ENCODE results near the gene PPIP5K2.

DNA sequence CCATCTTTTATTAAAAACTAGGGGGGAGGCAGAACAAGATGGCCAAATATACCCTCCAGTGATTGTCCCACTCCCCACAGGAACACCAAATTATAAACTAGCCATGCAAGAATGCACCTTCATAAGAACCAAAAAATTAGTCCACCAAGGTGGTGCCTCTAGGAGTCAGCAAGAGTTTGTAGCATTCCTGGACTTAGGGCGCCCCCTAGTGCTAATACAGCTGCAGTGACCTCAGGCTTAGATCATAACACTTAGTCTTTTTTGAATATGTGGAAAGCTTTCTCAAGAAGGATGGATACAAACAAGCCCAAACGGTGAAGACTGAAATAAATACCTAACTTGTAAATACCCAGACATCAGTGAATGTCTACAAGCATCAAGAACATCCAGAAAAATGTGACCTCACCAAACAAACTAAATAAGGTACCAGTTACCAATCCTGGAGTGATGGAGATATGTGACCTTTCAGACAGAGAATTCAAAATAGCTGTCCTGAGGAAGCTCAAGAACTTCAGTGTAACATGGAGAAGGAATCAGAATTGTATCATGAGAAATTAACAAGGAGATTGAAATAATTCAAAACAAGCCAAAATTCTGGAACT, 19.3 kb downstream of the PPIP5K2 start:
- TF ChIP-seq, protein P1, sequence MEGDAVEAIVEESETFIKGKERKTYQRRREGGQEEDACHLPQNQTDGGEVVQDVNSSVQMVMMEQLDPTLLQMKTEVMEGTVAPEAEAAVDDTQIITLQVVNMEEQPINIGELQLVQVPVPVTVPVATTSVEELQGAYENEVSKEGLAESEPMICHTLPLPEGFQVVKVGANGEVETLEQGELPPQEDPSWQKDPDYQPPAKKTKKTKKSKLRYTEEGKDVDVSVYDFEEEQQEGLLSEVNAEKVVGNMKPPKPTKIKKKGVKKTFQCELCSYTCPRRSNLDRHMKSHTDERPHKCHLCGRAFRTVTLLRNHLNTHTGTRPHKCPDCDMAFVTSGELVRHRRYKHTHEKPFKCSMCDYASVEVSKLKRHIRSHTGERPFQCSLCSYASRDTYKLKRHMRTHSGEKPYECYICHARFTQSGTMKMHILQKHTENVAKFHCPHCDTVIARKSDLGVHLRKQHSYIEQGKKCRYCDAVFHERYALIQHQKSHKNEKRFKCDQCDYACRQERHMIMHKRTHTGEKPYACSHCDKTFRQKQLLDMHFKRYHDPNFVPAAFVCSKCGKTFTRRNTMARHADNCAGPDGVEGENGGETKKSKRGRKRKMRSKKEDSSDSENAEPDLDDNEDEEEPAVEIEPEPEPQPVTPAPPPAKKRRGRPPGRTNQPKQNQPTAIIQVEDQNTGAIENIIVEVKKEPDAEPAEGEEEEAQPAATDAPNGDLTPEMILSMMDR (conservative IDR thresholded peaks at IDR 0.05) = peak; percentile 95
- no peak for TF ChIP-seq ZFX (IDR thresholded peaks at IDR 0.05)

Data from C4-2B (cell line).